Measurements from ENCODE around the gene LRP6. TPM values are rescaled to one million over a fixed set of nuclear protein-coding genes. Genes with fewer than 3 reads are reported as not detected.

Gene LRP6
- total and polyA plus RNA-seq, 2 of the 13 experiments (the other 11 are each of a cell fraction or from before 2014, with no cell fraction given): 33.8 to 42.0 TPM

GRCh38 chr12:12226187-12226586 is 40.7 kb downstream of the LRP6 start:
- no peaks in the 10 kb centered on the region for H3K27me3 ChIP-seq (ENCODE audit: control insufficient read depth in 1 of 2, insufficient read depth in 2 of 2, low read length in 2 of 2)
- intact Hi-C loops (cut with micrococcal nuclease; ENCODE audit: unreplicated experiment) (no loop called here), in situ Hi-C loops (cut with HindIII; ENCODE audit: extremely low pct_ligation_motif_present, low pct_unique_long_range_greater_than_20kb) (no loop called here)
- ChIA-PET CTCF (ENCODE audit: low intra/inter-chr PET ratio, low total read pairs) (no interaction called here), POLR2A (no interaction called here)
- FAIRE-seq (no peak), DNase-seq (ENCODE audit: low spot score) (no peak), ATAC-seq (no peak)
- WGBS (ENCODE audit: low lambda C conversion rate): 96% methylated on average over 1 of the region's 1 CpG
- no TSS peak for BruUV-seq (replicated peaks)
- no peaks in the 10 kb centered on the region; a peak in 1 of 5 replicates for H3K36me3 ChIP-seq (replicated peaks in 1 of 2; ENCODE audit: control insufficient read depth in 1 of 2, insufficient read depth in 2 of 2, low read length in 2 of 2)
- no peak overlapping the region for H3K4me3 ChIP-seq (replicated peaks in 1 of 3; ENCODE audit: insufficient read depth in 1 of 3, low read depth in 2 of 3, low read length in 3 of 3)
- 0 out of 2 replicates have a peak, but pooled peaks cover 4% of the 10 kb centered on the region for H4K20me1 ChIP-seq (ENCODE audit: insufficient read depth, low read length)
- H3K4me1 ChIP-seq (ENCODE audit: insufficient read depth, low read length): peaks cover 57% of the 10 kb centered on the region
- H3K27ac ChIP-seq (ENCODE audit: extremely low read length, insufficient read depth, low read length): no peak overlapping the region
- no peaks in the 10 kb centered on the region for H3K9me3 ChIP-seq (ENCODE audit: low read length)
- H2AFZ ChIP-seq (ENCODE audit: low read length): no peak overlapping the region
- H3K79me2 ChIP-seq (ENCODE audit: insufficient read depth, low read length): peaks cover 94% of the 10 kb centered on the region
- H3K4me2 ChIP-seq (ENCODE audit: low read depth, low read length): no peak overlapping the region
- H3K9ac ChIP-seq (ENCODE audit: insufficient read depth, low read depth, low read length): no peak overlapping the region
- TF ChIP-seq JUNB (CRISPR knock-in tag; IDR thresholded peaks at IDR 0.05; ENCODE audit: borderline replicate concordance) (no peak), RFXANK (CRISPR knock-in tag; IDR thresholded peaks at IDR 0.05) (no peak), ZNF609 (CRISPR knock-in tag; IDR thresholded peaks at IDR 0.05; ENCODE audit: borderline replicate concordance) (no peak), TCF12 (IDR thresholded peaks at IDR 0.05) (no peak), TCF12 (CRISPR knock-in tag; IDR thresholded peaks at IDR 0.05) (no peak), ZNF292 (CRISPR knock-in tag; IDR thresholded peaks at IDR 0.05; ENCODE audit: borderline replicate concordance, low read depth) (no peak), ZNF225 (CRISPR knock-in tag; IDR thresholded peaks at IDR 0.05) (no peak), MIXL1 (CRISPR knock-in tag; IDR thresholded peaks at IDR 0.05) (no peak), AFF4 (CRISPR knock-in tag; IDR thresholded peaks at IDR 0.05) (no peak), ZNF224 (CRISPR knock-in tag; IDR thresholded peaks at IDR 0.05) (no peak), TMF1 (CRISPR knock-in tag; IDR thresholded peaks at IDR 0.05; ENCODE audit: low read depth) (no peak)
- TF ChIP-seq, protein P1, sequence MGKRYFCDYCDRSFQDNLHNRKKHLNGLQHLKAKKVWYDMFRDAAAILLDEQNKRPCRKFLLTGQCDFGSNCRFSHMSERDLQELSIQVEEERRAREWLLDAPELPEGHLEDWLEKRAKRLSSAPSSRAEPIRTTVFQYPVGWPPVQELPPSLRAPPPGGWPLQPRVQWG (CRISPR knock-in tag; IDR thresholded peaks at IDR 0.05; ENCODE audit: borderline replicate concordance, low read depth): no peak
- TF ChIP-seq, protein P2, sequence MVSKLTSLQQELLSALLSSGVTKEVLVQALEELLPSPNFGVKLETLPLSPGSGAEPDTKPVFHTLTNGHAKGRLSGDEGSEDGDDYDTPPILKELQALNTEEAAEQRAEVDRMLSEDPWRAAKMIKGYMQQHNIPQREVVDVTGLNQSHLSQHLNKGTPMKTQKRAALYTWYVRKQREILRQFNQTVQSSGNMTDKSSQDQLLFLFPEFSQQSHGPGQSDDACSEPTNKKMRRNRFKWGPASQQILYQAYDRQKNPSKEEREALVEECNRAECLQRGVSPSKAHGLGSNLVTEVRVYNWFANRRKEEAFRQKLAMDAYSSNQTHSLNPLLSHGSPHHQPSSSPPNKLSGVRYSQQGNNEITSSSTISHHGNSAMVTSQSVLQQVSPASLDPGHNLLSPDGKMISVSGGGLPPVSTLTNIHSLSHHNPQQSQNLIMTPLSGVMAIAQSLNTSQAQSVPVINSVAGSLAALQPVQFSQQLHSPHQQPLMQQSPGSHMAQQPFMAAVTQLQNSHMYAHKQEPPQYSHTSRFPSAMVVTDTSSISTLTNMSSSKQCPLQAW (CRISPR knock-in tag; IDR thresholded peaks at IDR 0.05): no peak
- TF ChIP-seq, protein P3, sequence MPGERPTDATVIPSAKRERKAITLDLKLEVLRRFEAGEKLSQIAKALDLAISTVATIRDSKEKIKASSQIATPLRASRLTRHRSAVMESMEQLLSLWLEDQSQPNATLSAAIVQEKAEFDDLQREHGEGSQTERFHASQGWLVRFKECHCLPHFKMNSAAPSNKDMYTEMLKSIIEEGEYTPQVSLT (CRISPR knock-in tag; IDR thresholded peaks at IDR 0.05; ENCODE audit: borderline replicate concordance, low read depth): no peak

Data from HepG2 (cell line).